ENCODE results near the gene HSPG2.
A peak's percentile ranks its signal among the peaks of the same experiment; 100 is the strongest.
"Not testable (repeated sequence)": the region's sequence is repeated elsewhere in the genome, so short reads cannot be mapped to it uniquely, and the experiment has no call there.

HSPG2 gene

GRCh38 chr1:21783679-21784603, 153.2 kb downstream of the HSPG2 start:
- DNase-seq (ENCODE audit: low spot score): no peak

DNA sequence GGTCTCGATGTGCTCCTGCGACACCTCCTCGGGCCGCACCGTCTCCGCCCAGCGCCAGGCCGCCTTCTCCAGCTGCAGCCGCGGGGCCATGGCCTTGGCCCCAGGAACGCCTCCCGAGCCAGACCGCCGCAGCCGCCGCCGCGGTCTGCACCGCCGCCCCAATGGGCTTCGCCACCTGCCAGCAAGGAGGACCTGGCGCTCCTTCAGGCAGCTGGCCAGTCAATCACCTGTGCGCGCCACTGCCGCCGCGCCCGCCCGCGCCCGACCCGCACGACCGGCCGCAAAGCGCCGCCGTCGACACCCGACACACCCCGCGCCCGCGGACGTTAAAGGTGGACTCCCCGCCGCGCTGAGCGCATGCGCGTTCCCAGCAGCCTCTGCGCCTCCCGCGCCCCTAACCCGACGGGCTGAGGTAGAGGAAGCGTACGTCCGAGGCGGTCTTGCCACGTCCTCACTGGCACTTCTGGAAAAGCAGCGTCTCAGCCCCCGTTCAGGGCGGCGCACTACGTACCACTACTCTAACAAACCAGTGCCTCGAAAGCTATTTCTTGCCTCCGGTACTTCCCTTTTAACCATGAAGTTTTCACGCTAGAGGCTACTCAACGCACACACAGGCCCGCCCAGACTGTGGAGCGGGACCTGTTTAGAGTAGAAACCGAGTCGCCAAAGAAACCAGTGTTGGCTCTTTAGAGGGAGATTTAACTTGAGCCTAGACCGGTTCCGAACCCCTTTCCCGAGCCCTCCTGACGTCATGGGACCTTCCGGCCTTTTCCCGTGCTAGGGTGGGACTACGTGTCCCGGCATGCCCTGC, 154.0 kb downstream of the HSPG2 start, which contains the start of gene USP48:
Gene USP48, minus strand, starts transcription at position 282 of the 811 bp plus-strand sequence. Its CDS starts 192 bp downstream, at position 90.
- peak; percentile 93 for DNase-seq (ENCODE audit: low spot score)

- DNase-seq (ENCODE audit: low spot score): peak; percentile 57
Observed at GRCh38 chr1:21782349-21782867, 154.7 kb downstream of the HSPG2 start.

GRCh38 chr1:21781815-21782348, 155.2 kb downstream of the HSPG2 start:
- peak; percentile 43 for DNase-seq (ENCODE audit: low spot score)

GRCh38 chr1:21779613-21780521, 157.2 kb downstream of the HSPG2 start:
- no peak for DNase-seq (ENCODE audit: low spot score)

DNA sequence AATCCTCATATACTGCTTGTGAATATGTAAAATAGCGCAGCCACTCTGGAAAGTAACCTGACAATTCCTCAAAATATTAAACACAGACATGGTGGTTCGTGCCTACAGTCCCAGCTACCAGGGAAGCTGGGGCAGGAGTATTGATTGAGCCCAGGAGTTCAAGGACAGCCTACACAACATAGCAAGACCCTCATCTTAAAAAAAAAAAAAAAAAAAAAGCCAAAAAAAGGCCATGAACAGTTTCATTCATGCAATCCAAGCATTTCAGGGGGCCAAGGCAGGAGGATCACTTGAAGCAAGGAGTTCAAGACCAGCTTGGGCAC, 158.7 kb downstream of the HSPG2 start:
- no peak for DNase-seq (ENCODE audit: low spot score)

GRCh38 chr1:21776925-21777324, 160.2 kb downstream of the HSPG2 start:
- not testable (repeated sequence) for DNase-seq (ENCODE audit: low spot score)

- no peak for DNase-seq (ENCODE audit: low spot score)
Observed at GRCh38 chr1:21775985-21776562, 161.0 kb downstream of the HSPG2 start.

GRCh38 chr1:21775550-21775914, 161.6 kb downstream of the HSPG2 start:
- DNase-seq (ENCODE audit: low spot score): no peak

- no peak for DNase-seq (ENCODE audit: low spot score)
Observed at GRCh38 chr1:21774835-21775549, 162.1 kb downstream of the HSPG2 start.

DNA sequence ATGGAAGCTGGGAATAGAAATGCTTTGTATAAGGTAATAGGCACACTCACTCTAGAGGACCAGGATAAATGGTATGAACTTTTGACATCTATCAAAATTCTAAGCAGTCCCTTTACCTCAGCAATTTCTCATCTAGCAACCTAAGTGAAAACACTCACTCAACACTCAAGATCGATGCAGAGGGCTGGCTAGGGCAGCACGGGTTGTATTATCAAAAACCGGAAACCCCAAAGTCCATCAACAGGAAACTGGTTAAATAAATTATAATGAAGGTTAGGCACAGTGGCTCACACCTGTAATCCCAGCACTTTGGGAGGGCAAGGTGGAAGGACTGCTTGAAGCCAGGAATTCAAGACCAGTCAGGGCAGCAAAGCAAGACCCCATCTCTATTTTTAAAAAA, 163.5 kb downstream of the HSPG2 start:
- DNase-seq (ENCODE audit: low spot score): no peak

Data from SW480 (cell line).